Measurements from ENCODE around the gene CISD1. TPM values are rescaled to one million over a fixed set of nuclear protein-coding genes. Genes with fewer than 3 reads are reported as not detected.

Gene CISD1
- total RNA-seq, 2 experiments from 2014 or later: 22.4 to 44.5 TPM

GRCh38 chr10:58299580-58299979 is 30.6 kb downstream of the CISD1 start:
- Histone ChIP-seq H3K9me3 (ENCODE audit: low read length) (no peaks in the 10 kb centered on the region), H3K79me2 (ENCODE audit: insufficient read depth, low read depth, low read length) (no peaks in the 10 kb centered on the region), H3K4me1 (ENCODE audit: insufficient read depth, low read length, poor library complexity, severe bottlenecking) (no peaks in the 10 kb centered on the region), H4K20me1 (ENCODE audit: insufficient read depth, low read length) (no peaks in the 10 kb centered on the region; the same call in 1 of the 2 replicates), H3K27ac (ENCODE audit: low read depth, low read length, poor library complexity, severe bottlenecking) (no peak overlapping the region), H3K4me2 (ENCODE audit: low read length) (no peak overlapping the region), H2AFZ (ENCODE audit: low read length) (no peak overlapping the region), H3K4me3 (ENCODE audit: low read depth, low read length, poor library complexity, severe bottlenecking) (no peak overlapping the region), H3K9me2 (ENCODE audit: insufficient read depth, low read length) (no peaks in the 10 kb centered on the region), H3K36me3 (ENCODE audit: insufficient read depth, low read length) (no peaks in the 10 kb centered on the region)
- BruUV-seq (replicated peaks): no TSS peak
- POLR2A ChIA-PET: interaction anchor here (0.7 to 1.0 kb wide), 3 partner anchors 85 to 419 kb away, joined by 3 to 4 read pairs (median 3); no protein-coding TSS in a partner anchor
- CTCF ChIA-PET (ENCODE audit: unreplicated experiment): interaction anchor here (1.3 kb wide), 1 partner anchor 85 kb away, joined by 5 read pairs; the partner anchor contains the start of gene TFAM
- intact Hi-C loops (cut with micrococcal nuclease; ENCODE audit: unreplicated experiment): loop anchor here (10.0 kb wide), 1 partner anchor 235 kb away; no protein-coding TSS in a partner anchor
- TF ChIP-seq CTCF (conservative IDR thresholded peaks at IDR 0.05; ENCODE audit: low read length) (peak; percentile 98), EZH2phosphoT487 (IDR thresholded peaks at IDR 0.05; ENCODE audit: borderline replicate concordance, low read depth, low read length) (no peak)
- DNase-seq (ENCODE audit: low spot score): peak; percentile 70

- BruUV-seq (replicated peaks): no TSS peak
- CTCF ChIA-PET (ENCODE audit: unreplicated experiment): no interaction called here
- H4K20me1 ChIP-seq (ENCODE audit: insufficient read depth, low read length): no peaks in the 10 kb centered on the region; the same call in 1 of the 2 replicates
- H3K4me2 ChIP-seq (ENCODE audit: low read length): no peak overlapping the region
- no peak overlapping the region for H3K27ac ChIP-seq (ENCODE audit: low read depth, low read length, poor library complexity, severe bottlenecking)
- no peaks in the 10 kb centered on the region for H3K9me2 ChIP-seq (ENCODE audit: insufficient read depth, low read length)
- intact Hi-C loops (cut with micrococcal nuclease; ENCODE audit: unreplicated experiment): no loop called here
- no peaks in the 10 kb centered on the region for H3K79me2 ChIP-seq (ENCODE audit: insufficient read depth, low read depth, low read length)
- POLR2A ChIA-PET: interaction anchor here (1.1 kb wide), 1 partner anchor 17 kb away, joined by 3 read pairs; no protein-coding TSS in a partner anchor
- no peak overlapping the region for H3K4me3 ChIP-seq (ENCODE audit: low read depth, low read length, poor library complexity, severe bottlenecking)
- TF ChIP-seq EZH2phosphoT487 (IDR thresholded peaks at IDR 0.05; ENCODE audit: borderline replicate concordance, low read depth, low read length): no peak
- TF ChIP-seq CTCF (conservative IDR thresholded peaks at IDR 0.05; ENCODE audit: low read length): no peak
- no peaks in the 10 kb centered on the region for H3K36me3 ChIP-seq (ENCODE audit: insufficient read depth, low read length)
- DNase-seq (ENCODE audit: low spot score): no peak
- no peaks in the 10 kb centered on the region for H3K9me3 ChIP-seq (ENCODE audit: low read length)
- no peak overlapping the region for H2AFZ ChIP-seq (ENCODE audit: low read length)
- H3K4me1 ChIP-seq (ENCODE audit: insufficient read depth, low read length, poor library complexity, severe bottlenecking): no peaks in the 10 kb centered on the region
Observed at GRCh38 chr10:58300676-58301075, 31.7 kb downstream of the CISD1 start.

GRCh38 chr10:58302254-58302653 is 33.3 kb downstream of the CISD1 start:
- TF ChIP-seq EZH2phosphoT487 (IDR thresholded peaks at IDR 0.05; ENCODE audit: borderline replicate concordance, low read depth, low read length): no peak
- no peak for TF ChIP-seq CTCF (conservative IDR thresholded peaks at IDR 0.05; ENCODE audit: low read length)
- Histone ChIP-seq H3K9me2 (ENCODE audit: insufficient read depth, low read length) (no peaks in the 10 kb centered on the region), H3K36me3 (ENCODE audit: insufficient read depth, low read length) (no peaks in the 10 kb centered on the region), H3K4me2 (ENCODE audit: low read length) (no peak overlapping the region), H4K20me1 (ENCODE audit: insufficient read depth, low read length) (no peaks in the 10 kb centered on the region; the same call in 1 of the 2 replicates), H3K27ac (ENCODE audit: low read depth, low read length, poor library complexity, severe bottlenecking) (no peak overlapping the region), H3K9me3 (ENCODE audit: low read length) (no peaks in the 10 kb centered on the region), H3K4me3 (ENCODE audit: low read depth, low read length, poor library complexity, severe bottlenecking) (no peak overlapping the region), H3K4me1 (ENCODE audit: insufficient read depth, low read length, poor library complexity, severe bottlenecking) (no peaks in the 10 kb centered on the region), H3K79me2 (ENCODE audit: insufficient read depth, low read depth, low read length) (no peaks in the 10 kb centered on the region), H2AFZ (ENCODE audit: low read length) (no peak overlapping the region)
- no peak for DNase-seq (ENCODE audit: low spot score)
- POLR2A ChIA-PET: interaction anchor here (1.1 kb wide), 1 partner anchor 17 kb away, joined by 3 read pairs; no protein-coding TSS in a partner anchor
- no TSS peak for BruUV-seq (replicated peaks)
- intact Hi-C loops (cut with micrococcal nuclease; ENCODE audit: unreplicated experiment): no loop called here
- CTCF ChIA-PET (ENCODE audit: unreplicated experiment): no interaction called here
